ENCODE results near the gene SCAMP5.

Gene SCAMP5

DNA sequence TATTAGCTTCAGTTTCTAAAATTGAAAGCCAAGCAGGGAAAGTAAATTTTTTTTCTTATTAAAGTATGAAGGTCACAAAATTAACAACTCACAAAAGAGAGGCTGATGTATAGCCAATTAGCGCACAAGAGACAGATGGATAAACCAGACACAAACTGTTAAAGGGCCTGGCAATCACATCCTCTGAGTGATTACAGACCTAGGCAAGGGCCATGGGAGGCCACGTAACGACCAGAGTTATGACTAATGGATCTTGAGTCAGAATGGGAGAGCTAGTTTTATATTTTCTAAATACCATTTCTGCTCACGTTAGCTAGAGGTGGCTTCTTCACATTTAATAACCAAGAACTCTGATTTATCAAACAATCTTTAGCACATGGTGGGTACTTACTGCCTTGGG, 17.8 kb upstream of the SCAMP5 start:
- H3K27ac ChIP-seq = no peak overlapping the region
- TF ChIP-seq, protein P1, sequence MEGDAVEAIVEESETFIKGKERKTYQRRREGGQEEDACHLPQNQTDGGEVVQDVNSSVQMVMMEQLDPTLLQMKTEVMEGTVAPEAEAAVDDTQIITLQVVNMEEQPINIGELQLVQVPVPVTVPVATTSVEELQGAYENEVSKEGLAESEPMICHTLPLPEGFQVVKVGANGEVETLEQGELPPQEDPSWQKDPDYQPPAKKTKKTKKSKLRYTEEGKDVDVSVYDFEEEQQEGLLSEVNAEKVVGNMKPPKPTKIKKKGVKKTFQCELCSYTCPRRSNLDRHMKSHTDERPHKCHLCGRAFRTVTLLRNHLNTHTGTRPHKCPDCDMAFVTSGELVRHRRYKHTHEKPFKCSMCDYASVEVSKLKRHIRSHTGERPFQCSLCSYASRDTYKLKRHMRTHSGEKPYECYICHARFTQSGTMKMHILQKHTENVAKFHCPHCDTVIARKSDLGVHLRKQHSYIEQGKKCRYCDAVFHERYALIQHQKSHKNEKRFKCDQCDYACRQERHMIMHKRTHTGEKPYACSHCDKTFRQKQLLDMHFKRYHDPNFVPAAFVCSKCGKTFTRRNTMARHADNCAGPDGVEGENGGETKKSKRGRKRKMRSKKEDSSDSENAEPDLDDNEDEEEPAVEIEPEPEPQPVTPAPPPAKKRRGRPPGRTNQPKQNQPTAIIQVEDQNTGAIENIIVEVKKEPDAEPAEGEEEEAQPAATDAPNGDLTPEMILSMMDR (IDR thresholded peaks at IDR 0.05) = no peak
- no peak for TF ChIP-seq ZFX (IDR thresholded peaks at IDR 0.05; ENCODE audit: borderline replicate concordance)

DNA sequence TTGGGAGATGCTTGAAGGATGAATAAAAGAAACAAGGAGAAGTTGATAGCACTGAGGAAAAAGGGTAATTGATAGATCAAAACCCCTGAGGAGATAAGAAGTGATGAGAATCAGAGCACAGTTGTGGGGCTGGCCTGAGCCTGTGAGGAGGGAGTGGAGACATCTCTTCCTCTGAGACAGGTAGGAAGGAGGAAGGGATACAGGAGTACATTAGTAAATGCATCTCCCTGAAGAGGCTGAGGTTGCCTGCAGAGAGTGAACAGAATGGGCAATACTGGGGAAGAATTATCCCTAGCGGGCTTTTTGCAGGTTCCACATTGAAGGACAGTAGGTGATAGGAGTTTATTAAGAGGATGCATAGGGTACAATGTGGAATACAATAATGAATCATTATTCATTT, 17.3 kb upstream of the SCAMP5 start:
- TF ChIP-seq, protein P1 (IDR thresholded peaks at IDR 0.05) = no peak
- no peak for TF ChIP-seq ZFX (IDR thresholded peaks at IDR 0.05; ENCODE audit: borderline replicate concordance)
- H3K27ac ChIP-seq = no peak overlapping the region

DNA sequence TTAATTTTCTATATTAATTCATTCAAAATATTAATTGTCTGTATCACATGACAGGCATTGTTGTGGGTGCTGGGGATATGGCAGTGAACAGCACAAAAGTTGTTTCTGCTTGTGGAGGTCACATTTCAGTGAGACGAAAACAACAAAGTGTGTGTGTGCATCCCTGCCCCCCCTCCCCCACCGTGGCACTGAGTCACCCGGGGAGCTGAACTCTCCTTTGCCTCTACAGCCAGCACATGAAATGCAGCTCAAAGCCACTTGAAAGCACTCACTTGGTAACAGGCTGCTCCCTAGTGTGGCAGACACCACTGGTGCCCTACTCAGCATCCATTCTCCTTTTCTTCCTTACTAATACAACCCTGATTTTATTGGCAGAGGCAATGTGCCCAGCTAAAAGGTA, 16.9 kb upstream of the SCAMP5 start:
- no peak overlapping the region for H3K27ac ChIP-seq

DNA sequence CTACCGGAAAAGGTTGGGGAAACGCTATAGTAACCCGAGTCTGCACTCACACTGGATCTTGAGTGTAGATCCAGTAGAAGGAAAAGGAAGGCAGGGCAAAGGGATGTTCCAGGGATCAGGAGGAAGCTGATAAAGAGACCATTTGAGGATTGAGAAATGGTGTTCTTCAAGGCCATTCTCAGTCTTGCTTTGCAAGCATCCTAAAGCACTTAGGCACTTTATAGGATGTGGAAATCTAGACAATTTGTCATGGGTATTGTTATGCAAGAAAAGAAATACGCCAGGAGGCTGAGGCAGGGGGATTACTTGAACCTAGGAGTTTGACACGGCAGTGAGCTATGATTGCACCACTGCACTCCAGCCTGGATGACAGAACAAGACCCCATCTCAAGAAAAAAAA, 13.2 kb upstream of the SCAMP5 start:
- no peak overlapping the region for H3K27ac ChIP-seq
- TF ChIP-seq, protein P1 (IDR thresholded peaks at IDR 0.05) = no peak
- TF ChIP-seq ZFX (IDR thresholded peaks at IDR 0.05; ENCODE audit: borderline replicate concordance) = no peak

More for the DNA sequence above, 16.9 kb upstream of the SCAMP5 start:
- no peak for TF ChIP-seq ZFX (IDR thresholded peaks at IDR 0.05; ENCODE audit: borderline replicate concordance)
- TF ChIP-seq, protein P1 (IDR thresholded peaks at IDR 0.05) = no peak

DNA sequence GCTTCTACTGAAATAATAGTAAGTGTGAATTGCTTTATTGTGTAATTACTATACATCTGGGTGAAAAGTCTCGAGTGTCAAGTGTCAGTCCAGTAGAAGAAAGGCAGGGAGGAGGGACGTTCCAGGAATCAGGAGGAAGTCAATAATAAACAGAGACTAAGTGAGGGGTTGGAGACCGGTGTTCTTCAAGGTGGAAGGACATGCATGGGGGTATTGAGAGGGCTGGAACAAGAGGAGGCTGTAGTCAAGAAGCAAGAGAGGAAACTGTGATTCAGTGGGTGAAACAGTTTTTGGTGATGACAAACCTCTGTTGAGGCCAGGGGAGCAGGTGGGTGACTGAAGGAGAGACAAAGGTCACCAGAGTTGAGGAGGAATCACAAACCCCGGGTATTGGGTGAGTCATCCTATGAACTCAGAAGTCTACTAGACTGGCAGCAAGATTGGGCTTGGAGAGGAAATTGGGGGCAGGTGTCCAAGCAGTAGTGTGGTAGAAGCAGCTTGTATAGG, 11.6 kb upstream of the SCAMP5 start:
- TF ChIP-seq, protein P1 (IDR thresholded peaks at IDR 0.05) = no peak
- TF ChIP-seq ZFX (IDR thresholded peaks at IDR 0.05; ENCODE audit: borderline replicate concordance) = no peak
- H3K27ac ChIP-seq = no peak overlapping the region

DNA sequence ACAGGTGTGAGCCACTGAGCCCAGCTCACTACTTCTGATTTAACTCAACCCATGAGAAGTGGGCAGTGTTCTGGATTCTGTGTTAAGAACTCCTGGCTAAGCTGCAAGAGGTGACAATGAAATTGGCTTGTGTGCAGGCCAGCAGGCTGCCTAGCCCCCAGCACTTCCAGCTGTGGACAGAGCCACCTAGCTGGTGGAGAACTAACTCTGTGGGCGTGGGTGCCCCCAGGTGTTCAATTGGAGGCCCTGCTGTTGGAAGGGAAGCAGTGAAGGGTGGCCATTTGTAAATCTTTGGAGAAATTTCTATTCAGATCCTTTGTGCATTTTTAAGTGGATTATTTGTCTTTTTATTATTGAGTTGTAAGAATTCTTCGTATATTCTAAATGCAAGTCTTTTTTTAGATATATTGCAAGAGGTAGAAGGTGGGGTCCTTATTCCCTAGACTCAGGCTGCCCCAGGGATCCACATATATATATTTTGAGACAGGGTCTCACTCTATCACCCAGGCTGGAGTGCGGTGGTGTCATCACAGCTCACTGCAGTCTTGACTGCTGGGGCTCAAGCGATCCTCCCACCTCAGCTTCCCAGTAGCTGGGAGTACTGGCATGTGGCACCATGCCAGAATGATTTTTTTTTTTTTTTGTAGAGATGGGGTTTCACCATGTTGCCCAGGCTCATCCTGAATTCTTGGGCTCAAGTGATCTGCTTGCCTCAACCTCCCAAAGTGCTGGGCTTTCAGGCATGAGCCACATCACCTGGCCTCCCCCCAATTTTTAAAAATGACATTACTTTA, 7.2 kb upstream of the SCAMP5 start:
- no peak overlapping the region for H3K27ac ChIP-seq
- TF ChIP-seq, protein P1 (IDR thresholded peaks at IDR 0.05) = peak; percentile 39
- no peak for TF ChIP-seq ZFX (IDR thresholded peaks at IDR 0.05; ENCODE audit: borderline replicate concordance)

DNA sequence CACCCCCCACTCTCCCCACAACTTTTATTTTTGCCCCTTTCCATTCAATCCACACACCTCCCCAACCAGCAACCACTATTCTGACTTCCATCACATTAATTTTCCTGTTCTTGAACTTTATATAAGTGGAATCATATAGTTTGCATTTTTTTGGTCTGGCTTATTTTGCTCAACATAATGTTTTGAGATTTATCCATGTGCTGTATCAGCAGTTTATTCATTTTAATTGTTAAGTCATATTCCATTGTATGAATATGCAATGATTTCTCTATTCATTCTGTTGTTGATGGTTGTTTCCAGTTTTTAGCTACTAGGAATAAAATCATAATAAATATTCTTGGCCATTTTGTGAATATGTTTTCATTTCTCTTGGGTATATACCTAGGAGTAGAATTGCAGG, 5.8 kb upstream of the SCAMP5 start:
- TF ChIP-seq, protein P1 (IDR thresholded peaks at IDR 0.05) = no peak
- TF ChIP-seq ZFX (IDR thresholded peaks at IDR 0.05; ENCODE audit: borderline replicate concordance) = no peak
- H3K27ac ChIP-seq = no peak overlapping the region
